Uterus (tissue), 2 donors: Measurements from ENCODE around the gene ALS2CL.

Source experiments
- CTCF ChIP-seq, 4 experiments: fragments of 200-600 bp in 2 of 4; fragments of 450-650 bp in 2 of 4; sonication (generic) in 2 of 4; IDR thresholded peaks; one replicate each; pipeline ENCODE4 v1.5.1; 2016 to 2019; ENCODE audit warnings: antibody characterized with exemption in 4 of 4, mild to moderate bottlenecking in 2 of 4, moderate library complexity in 1 of 4
- POLR2A ChIP-seq, 2 donors: fragments of 450-650 bp; IDR thresholded peaks; one replicate each; pipeline ENCODE4 v1.6.1; 2016; ENCODE audit warnings: antibody characterized with exemption in 2 of 2, mild to moderate bottlenecking in 1 of 2, moderate library complexity in 1 of 2

GRCh38 chr3:46678280-46678679 lies 15.2 kb downstream of the ALS2CL start:
- TF ChIP-seq CTCF (IDR thresholded peaks at IDR 0.05) (no peak), POLR2A (IDR thresholded peaks at IDR 0.05) (no peak)
